ENCODE measurements around the gene RAB30. TPM values are rescaled to one million over a fixed set of nuclear protein-coding genes. Genes with fewer than 3 reads are reported as not detected.

Gene RAB30
- total RNA-seq, 2 donors from 2014 or later: 8.4 to 15.8 TPM

GRCh38 chr11:83051760-83052671 lies 19.7 kb downstream of the RAB30 start:
- H3K4me3 Mint-ChIP-seq: no peak overlapping the region
- H3K36me3 ChIP-seq (ENCODE audit: control insufficient read depth, insufficient read depth, low read length): no peaks in the 10 kb centered on the region
- no peaks in the 10 kb centered on the region for H3K27me3 Mint-ChIP-seq (ENCODE audit: insufficient read depth)
- H3K9me3 Mint-ChIP-seq: no peaks in the 10 kb centered on the region
- 94% methylated on average over 6 of the region's 6 CpGs for WGBS, 2 experiments (ENCODE audit: insufficient coverage in 1 of 2, insufficient read length in 1 of 2)
- H3K27me3 ChIP-seq (ENCODE audit: control insufficient read depth, insufficient read depth, low read length, poor library complexity, severe bottlenecking): no peaks in the 10 kb centered on the region
- DNase-seq: no peak
- H3K27ac ChIP-seq (ENCODE audit: low read depth, low read length): no peak overlapping the region
- no peaks in the 10 kb centered on the region for H3K9me3 ChIP-seq (ENCODE audit: control insufficient read depth, low read length)
- H3K9ac ChIP-seq (ENCODE audit: extremely low read depth, low read length, poor library complexity, severe bottlenecking): no peak overlapping the region
- H3K4me1 Mint-ChIP-seq: peaks cover 11% of the 10 kb centered on the region
- H3K4me3 ChIP-seq (ENCODE audit: low read length): no peak overlapping the region
- H3K4me1 ChIP-seq (ENCODE audit: control insufficient read depth, insufficient read depth, low read length): no peaks in the 10 kb centered on the region
- H3K27ac Mint-ChIP-seq: no peak overlapping the region
- no peak for TF ChIP-seq CTCF (conservative IDR thresholded peaks at IDR 0.05)
- H3K36me3 Mint-ChIP-seq (ENCODE audit: low read depth): no peaks in the 10 kb centered on the region

DNA sequence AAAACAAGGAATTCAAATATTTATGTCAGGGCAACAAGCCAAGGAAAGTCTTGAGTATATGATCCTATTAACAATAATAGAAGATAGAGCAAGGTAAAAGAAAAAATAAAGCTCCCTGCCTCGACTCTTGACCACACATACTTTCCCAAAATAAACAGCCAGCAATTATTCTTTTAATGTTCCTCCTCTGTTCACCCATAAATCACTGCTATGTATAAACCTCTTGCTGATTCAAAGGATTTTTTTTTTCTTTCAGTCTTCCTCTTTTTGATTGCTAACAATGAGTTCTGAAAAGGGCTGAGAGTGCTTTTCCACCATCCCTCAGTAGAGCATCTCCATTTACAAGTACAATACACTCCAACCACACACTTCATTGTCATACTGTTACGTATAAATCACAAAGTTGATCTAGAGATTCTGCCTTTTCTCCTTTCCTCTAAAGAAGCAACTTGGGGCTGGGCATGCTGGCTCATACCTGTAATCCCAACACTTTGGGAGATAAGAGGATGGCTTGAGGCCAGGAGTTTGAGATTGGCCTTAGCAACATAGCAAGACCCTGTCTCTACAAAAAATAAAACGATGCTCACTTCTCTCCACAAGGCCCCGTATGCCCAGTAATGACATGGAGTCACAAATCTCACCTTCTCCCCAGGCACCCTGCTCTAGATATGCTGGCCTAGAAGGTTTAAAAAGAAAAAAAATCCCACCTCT lies 24.0 kb downstream of the RAB30 start:
- H3K4me3 Mint-ChIP-seq: no peak overlapping the region
- Histone ChIP-seq H3K9me3 (ENCODE audit: control insufficient read depth, low read length) (no peaks in the 10 kb centered on the region), H3K9ac (ENCODE audit: extremely low read depth, low read length, poor library complexity, severe bottlenecking) (no peak overlapping the region), H3K4me3 (ENCODE audit: low read length) (no peak overlapping the region), H3K27ac (ENCODE audit: low read depth, low read length) (no peak overlapping the region), H3K27me3 (ENCODE audit: control insufficient read depth, insufficient read depth, low read length, poor library complexity, severe bottlenecking) (no peaks in the 10 kb centered on the region), H3K4me1 (ENCODE audit: control insufficient read depth, insufficient read depth, low read length) (no peaks in the 10 kb centered on the region), H3K36me3 (ENCODE audit: control insufficient read depth, insufficient read depth, low read length) (no peaks in the 10 kb centered on the region)
- no peak overlapping the region for H3K27ac Mint-ChIP-seq
- H3K9me3 Mint-ChIP-seq: no peaks in the 10 kb centered on the region
- no peaks in the 10 kb centered on the region for H3K27me3 Mint-ChIP-seq (ENCODE audit: insufficient read depth)
- 94 to 100% methylated on average over 2 to 4 of the region's 4 CpGs for WGBS, 2 experiments (ENCODE audit: insufficient coverage in 1 of 2, insufficient read length in 1 of 2)
- no peak for TF ChIP-seq CTCF (conservative IDR thresholded peaks at IDR 0.05)
- H3K4me1 Mint-ChIP-seq: peaks cover 14% of the 10 kb centered on the region
- no peak for DNase-seq
- H3K36me3 Mint-ChIP-seq (ENCODE audit: low read depth): no peaks in the 10 kb centered on the region

DNA sequence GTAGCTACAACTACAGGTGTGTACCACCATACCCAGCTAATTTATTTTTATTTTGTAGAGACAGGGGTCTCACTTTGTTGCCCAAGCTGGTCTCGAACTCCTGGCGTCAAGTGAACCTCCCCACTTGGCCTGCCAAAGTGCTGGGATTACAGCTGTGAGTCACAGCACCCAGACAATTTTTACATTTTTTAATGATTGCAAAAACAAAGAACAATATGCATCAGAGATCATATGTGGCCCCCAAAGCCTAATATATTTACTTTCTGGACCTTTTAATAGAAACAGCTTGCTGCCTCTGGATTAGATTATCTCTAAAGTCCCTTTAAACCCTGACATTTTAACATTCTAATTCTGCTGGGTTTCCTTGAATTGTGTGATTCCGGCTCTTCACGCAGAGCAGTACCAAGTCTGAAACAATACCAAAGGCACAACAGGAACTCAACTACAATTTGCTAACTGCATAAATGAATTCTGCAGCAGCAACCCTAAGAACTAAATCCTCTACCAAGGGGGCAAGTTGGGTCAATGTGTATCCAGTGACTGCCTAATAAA lies 25.0 kb downstream of the RAB30 start:
- Histone ChIP-seq H3K9ac (ENCODE audit: extremely low read depth, low read length, poor library complexity, severe bottlenecking) (no peak overlapping the region), H3K27me3 (ENCODE audit: control insufficient read depth, insufficient read depth, low read length, poor library complexity, severe bottlenecking) (no peaks in the 10 kb centered on the region), H3K4me3 (ENCODE audit: low read length) (no peak overlapping the region), H3K36me3 (ENCODE audit: control insufficient read depth, insufficient read depth, low read length) (no peaks in the 10 kb centered on the region), H3K4me1 (ENCODE audit: control insufficient read depth, insufficient read depth, low read length) (no peaks in the 10 kb centered on the region), H3K9me3 (ENCODE audit: control insufficient read depth, low read length) (no peaks in the 10 kb centered on the region), H3K27ac (ENCODE audit: low read depth, low read length) (no peak overlapping the region)
- no peak overlapping the region for H3K4me3 Mint-ChIP-seq
- 93 to 95% methylated on average over 3 to 4 of the region's 4 CpGs for WGBS, 2 experiments (ENCODE audit: insufficient coverage in 1 of 2, insufficient read length in 1 of 2)
- TF ChIP-seq CTCF (conservative IDR thresholded peaks at IDR 0.05): no peak
- DNase-seq: no peak
- no peaks in the 10 kb centered on the region for H3K27me3 Mint-ChIP-seq (ENCODE audit: insufficient read depth)
- H3K9me3 Mint-ChIP-seq: no peaks in the 10 kb centered on the region
- H3K27ac Mint-ChIP-seq: no peak overlapping the region
- H3K36me3 Mint-ChIP-seq (ENCODE audit: low read depth): no peaks in the 10 kb centered on the region
- peaks cover 10% of the 10 kb centered on the region for H3K4me1 Mint-ChIP-seq
